ENCODE measurements around the gene AFF2. TPM values are rescaled to one million over a fixed set of nuclear protein-coding genes. Genes with fewer than 3 reads are reported as not detected.

AFF2 gene
- total RNA-seq, 3 donors from 2014 or later, result 4.6 to 41.0 (median 5.7) TPM

- no peaks in the 10 kb centered on the region for H3K9me3 ChIP-seq
- H3K4me3 ChIP-seq, result no peak overlapping the region
- H3K4me1 ChIP-seq, result no peaks in the 10 kb centered on the region
- DNase-seq (ENCODE audit: low spot score in 2 of 2), result no peak
- peaks cover 0 to 17% of the 10 kb centered on the region in 2 donors for H3K27me3 ChIP-seq
- no peaks in the 10 kb centered on the region for H3K36me3 ChIP-seq
- intact Hi-C loops (cut with DNase I; ENCODE audit: low total_unique reads), result no loop called here
- no peak overlapping the region for H3K27ac ChIP-seq
- TF ChIP-seq, protein P1, sequence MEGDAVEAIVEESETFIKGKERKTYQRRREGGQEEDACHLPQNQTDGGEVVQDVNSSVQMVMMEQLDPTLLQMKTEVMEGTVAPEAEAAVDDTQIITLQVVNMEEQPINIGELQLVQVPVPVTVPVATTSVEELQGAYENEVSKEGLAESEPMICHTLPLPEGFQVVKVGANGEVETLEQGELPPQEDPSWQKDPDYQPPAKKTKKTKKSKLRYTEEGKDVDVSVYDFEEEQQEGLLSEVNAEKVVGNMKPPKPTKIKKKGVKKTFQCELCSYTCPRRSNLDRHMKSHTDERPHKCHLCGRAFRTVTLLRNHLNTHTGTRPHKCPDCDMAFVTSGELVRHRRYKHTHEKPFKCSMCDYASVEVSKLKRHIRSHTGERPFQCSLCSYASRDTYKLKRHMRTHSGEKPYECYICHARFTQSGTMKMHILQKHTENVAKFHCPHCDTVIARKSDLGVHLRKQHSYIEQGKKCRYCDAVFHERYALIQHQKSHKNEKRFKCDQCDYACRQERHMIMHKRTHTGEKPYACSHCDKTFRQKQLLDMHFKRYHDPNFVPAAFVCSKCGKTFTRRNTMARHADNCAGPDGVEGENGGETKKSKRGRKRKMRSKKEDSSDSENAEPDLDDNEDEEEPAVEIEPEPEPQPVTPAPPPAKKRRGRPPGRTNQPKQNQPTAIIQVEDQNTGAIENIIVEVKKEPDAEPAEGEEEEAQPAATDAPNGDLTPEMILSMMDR (IDR thresholded peaks at IDR 0.05), result no peak
- TF ChIP-seq POLR2AphosphoS5 (IDR thresholded peaks at IDR 0.05) (no peak), POLR2A (IDR thresholded peaks at IDR 0.05) (no peak)
These were observed 455.9 kb downstream of the AFF2 start for GRCh38 chrX:148956352-148956751.

GRCh38 chrX:148958901-148959300 is 458.5 kb downstream of the AFF2 start:
- no peaks in the 10 kb centered on the region for H3K36me3 ChIP-seq
- H3K27me3 ChIP-seq, result peaks cover 0 to 16% of the 10 kb centered on the region in 2 donors
- no peak for TF ChIP-seq POLR2A (IDR thresholded peaks at IDR 0.05)
- TF ChIP-seq, protein P1 (IDR thresholded peaks at IDR 0.05), result no peak
- TF ChIP-seq POLR2AphosphoS5 (IDR thresholded peaks at IDR 0.05), result no peak
- no peaks in the 10 kb centered on the region for H3K9me3 ChIP-seq
- H3K4me1 ChIP-seq, result no peaks in the 10 kb centered on the region
- no peak overlapping the region for H3K27ac ChIP-seq
- no peak overlapping the region for H3K4me3 ChIP-seq
- intact Hi-C loops (cut with DNase I; ENCODE audit: low total_unique reads), result no loop called here
- no peak for DNase-seq (ENCODE audit: low spot score in 2 of 2)

- Histone ChIP-seq H3K4me1 (no peaks in the 10 kb centered on the region), H3K27me3 (peaks cover 0 to 16% of the 10 kb centered on the region in 2 donors), H3K27ac (no peak overlapping the region), H3K9me3 (no peaks in the 10 kb centered on the region), H3K4me3 (no peak overlapping the region), H3K36me3 (no peaks in the 10 kb centered on the region)
- TF ChIP-seq, protein P1 (IDR thresholded peaks at IDR 0.05), result no peak
- TF ChIP-seq POLR2A (IDR thresholded peaks at IDR 0.05), result no peak
- no peak for TF ChIP-seq POLR2AphosphoS5 (IDR thresholded peaks at IDR 0.05)
- no peak for DNase-seq (ENCODE audit: low spot score in 2 of 2)
- intact Hi-C loops (cut with DNase I; ENCODE audit: low total_unique reads), result no loop called here
These were observed 459.6 kb downstream of the AFF2 start for GRCh38 chrX:148960060-148960459.

DNA sequence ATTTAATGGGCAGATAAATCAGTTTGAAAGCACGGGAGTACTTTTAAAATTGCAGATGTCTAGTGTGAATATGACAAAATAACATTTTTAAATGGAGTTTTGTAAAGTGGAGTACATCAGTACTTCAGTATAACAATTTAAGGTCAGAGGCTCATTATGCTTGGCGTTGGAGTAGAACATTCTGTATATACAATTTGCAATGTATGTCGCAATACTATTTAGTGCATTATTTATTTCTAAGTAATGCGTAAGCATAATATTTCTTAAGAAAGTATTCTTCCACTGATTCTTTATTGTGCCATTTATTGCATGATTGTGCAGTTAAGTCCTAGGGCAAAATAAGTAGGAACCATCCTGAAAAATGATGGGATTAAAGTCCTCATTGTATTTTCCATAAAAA is 461.6 kb downstream of the AFF2 start:
- no peaks in the 10 kb centered on the region for H3K9me3 ChIP-seq
- TF ChIP-seq POLR2AphosphoS5 (IDR thresholded peaks at IDR 0.05) (no peak), POLR2A (IDR thresholded peaks at IDR 0.05) (no peak)
- TF ChIP-seq, protein P1 (IDR thresholded peaks at IDR 0.05), result no peak
- H3K27ac ChIP-seq, result no peak overlapping the region
- no peak overlapping the region for H3K4me3 ChIP-seq
- intact Hi-C loops (cut with DNase I; ENCODE audit: low total_unique reads), result no loop called here
- DNase-seq (ENCODE audit: low spot score in 2 of 2), result no peak
- peaks cover 0 to 20% of the 10 kb centered on the region in 2 donors for H3K27me3 ChIP-seq
- no peaks in the 10 kb centered on the region for H3K36me3 ChIP-seq
- H3K4me1 ChIP-seq, result no peaks in the 10 kb centered on the region

DNA sequence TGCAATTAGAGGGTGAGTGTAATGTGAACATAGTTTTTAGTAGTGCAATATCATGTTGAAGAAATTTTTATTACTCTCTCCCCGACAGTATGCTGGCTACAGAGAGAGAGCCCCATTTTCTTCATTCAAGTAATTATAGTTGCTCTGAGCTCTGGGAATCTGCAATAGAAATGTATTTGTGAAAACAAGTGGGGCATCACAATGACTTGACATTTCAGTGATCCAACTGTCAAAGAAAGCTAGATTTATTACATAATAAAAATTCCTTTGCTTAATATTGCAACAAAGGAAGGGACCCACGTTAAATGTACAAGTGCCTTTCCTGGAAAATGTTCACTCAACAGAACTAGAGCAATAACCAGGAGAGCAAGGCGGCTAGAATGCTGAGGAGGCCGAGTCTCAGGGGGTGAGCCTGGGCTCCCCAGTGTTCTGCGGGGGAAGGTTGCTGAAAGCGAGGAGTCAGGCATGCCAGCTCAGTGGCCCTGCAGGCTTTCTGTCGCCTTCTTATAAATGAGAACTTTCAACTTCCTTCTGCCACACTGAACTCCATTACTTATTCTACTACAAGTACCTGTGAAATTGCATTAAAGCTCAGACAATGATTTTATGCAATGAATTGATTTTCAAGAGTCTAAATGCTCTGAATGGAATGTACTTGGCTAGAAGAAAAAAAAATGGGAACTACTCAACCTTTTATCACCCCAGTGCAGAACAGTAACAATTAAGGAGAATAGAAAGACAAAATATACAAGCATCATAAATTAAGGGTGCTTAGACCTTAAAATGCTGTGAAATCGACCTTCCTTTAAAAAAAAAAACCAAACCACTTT is 476.4 kb downstream of the AFF2 start:
- no peak overlapping the region for H3K27ac ChIP-seq
- no peak overlapping the region for H3K4me3 ChIP-seq
- no peak for TF ChIP-seq POLR2AphosphoS5 (IDR thresholded peaks at IDR 0.05)
- TF ChIP-seq, protein P1 (IDR thresholded peaks at IDR 0.05), result no peak
- no peak for TF ChIP-seq POLR2A (IDR thresholded peaks at IDR 0.05)
- DNase-seq (ENCODE audit: low spot score in 2 of 2), result no peak
- H3K4me1 ChIP-seq, result no peaks in the 10 kb centered on the region
- no peaks in the 10 kb centered on the region for H3K27me3 ChIP-seq
- no peaks in the 10 kb centered on the region for H3K36me3 ChIP-seq
- no peaks in the 10 kb centered on the region for H3K9me3 ChIP-seq
- intact Hi-C loops (cut with DNase I; ENCODE audit: low total_unique reads), result no loop called here
